GM19468 (cell line): ENCODE measurements around the gene PDGFRB.
"Not testable (repeated sequence)": the region's sequence is repeated elsewhere in the genome, so short reads cannot be mapped to it uniquely, and the experiment has no call there.

Experiments
- ATAC-seq: cut with Tn5 transposase; IDR thresholded peaks from one replicate; pipeline ENCODE4 v1.9.1; 2021; ENCODE audit warnings: mild to moderate bottlenecking, moderate library complexity, moderate number of reproducible peaks; ENCODE audit not compliant: unreplicated experiment; ENCODE audit errors: extremely low read depth

PDGFRB gene

DNA sequence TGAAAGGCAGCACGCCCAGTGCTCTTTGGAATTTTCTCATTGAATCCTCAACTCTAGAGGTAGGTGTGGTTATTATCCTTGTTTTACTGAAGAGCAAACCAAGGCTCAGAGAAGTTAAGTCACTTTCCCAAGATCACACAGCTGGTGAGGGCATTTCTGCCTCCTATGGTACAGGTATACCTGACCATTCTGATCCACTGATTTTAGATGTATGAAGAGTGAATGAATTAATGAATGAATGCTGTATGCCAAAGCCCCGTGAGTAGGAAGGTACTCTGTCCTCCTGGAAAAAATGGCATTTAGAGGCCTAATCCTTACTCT is 51.1 kb downstream of the PDGFRB start:
- no peak for ATAC-seq

DNA sequence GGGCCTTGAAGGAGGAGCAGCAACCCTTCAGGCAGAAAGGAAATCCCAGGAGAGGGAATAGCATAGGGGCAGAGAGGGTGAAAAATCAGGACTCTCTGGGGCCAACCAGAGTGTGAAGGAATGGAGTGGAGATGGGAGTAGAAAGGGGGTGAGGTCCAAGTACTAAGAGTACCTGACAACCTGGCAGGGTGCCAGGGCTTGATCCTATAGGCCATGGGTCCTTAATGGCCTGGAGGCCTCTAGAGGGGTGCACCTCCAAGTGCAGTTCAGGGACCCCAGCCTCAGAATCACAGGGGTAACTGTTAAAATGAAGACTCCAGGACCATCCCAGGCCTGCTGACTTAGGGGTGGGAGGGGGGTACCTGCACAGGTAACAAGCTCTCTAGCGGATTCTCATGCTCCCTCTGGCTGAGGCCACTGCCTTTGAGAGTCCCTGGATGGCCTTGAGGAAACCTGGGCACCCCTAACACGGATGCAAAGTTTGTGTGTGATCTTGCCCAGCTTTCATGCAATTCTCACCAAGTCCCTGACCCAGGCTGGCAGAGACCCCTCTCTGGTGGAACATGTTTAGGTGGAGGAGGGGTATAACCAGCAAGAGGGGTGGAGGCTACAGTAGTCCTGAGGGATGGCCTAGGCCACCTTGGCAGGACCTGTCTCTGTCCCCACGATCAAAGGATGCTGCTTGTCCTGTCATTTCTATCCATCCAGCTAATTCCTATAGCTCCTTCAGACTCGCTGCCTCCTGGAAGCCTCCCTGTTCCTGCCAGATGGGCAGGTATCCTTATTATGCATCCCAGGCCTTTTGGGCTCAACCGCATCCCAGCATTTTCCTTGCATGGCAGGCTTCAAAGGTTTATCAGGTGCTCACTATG is 51.7 kb downstream of the PDGFRB start:
- ATAC-seq, result no peak

DNA sequence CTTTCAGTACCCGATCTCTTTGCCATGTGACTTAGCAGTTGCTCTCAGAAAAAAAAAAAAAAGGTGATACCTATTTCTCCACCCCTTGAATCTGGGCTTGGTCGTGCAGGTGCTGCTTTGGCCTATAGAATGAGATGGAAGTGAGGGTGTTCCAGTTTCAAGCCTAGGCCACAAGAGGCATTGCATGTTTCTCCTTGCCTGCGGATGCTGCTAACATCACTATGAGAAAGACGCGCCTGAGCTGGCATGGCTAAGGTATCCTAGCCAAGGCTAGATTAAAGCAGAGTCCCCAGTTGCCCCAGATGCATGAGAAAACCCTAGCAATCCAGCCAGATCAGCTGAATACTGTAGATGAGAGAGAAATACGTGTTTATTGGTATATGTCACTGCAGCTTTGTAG is 54.6 kb downstream of the PDGFRB start:
- no peak for ATAC-seq

DNA sequence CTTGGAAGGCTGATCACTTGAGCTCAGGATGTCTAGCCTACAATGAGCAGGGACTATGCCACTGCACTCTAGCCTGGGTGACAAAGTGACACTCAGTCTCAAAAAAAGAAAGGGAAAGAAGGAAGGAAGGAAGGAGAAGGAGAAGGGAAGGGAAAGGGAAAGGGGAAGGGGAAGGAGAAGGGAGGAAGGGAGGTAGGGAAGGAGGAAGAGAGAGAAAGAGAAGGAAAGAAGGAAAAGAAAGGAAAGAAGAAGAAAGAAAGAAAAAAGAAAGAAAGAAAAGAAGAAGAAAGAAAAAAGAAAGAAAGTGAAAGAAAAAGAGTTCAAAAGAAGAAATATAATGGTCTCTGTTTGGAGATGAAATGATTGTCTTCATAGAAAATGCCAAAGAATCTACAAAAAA is 58.5 kb downstream of the PDGFRB start:
- ATAC-seq, result no peak

DNA sequence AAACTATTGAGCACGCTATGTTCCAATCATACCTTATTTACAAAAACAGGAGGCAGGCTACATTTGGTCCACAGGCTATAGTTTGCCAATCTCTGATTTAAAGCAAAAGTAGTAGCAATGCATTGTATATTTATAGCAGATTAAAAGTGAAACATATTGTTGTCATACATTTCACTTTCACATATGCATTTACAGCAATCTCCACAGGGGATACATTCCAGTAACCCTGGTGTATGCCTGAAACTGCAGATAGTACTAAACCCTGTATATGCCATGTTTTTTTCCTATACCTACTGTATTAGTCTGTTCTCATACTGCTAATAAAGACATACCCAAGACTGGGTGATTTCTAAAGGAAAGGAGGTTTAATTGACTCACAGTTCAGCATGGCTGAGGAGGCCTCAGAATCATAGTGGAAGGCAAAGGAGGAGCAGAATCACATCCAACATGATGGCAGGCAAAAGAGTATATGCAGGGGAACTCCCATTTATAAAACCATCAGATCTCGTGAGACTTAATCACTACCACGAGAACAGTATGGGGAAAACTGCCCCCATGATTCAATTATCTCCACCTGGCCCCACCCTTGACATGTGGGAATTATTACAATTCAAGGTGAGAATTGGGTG is 63.4 kb downstream of the PDGFRB start:
- no peak for ATAC-seq

DNA sequence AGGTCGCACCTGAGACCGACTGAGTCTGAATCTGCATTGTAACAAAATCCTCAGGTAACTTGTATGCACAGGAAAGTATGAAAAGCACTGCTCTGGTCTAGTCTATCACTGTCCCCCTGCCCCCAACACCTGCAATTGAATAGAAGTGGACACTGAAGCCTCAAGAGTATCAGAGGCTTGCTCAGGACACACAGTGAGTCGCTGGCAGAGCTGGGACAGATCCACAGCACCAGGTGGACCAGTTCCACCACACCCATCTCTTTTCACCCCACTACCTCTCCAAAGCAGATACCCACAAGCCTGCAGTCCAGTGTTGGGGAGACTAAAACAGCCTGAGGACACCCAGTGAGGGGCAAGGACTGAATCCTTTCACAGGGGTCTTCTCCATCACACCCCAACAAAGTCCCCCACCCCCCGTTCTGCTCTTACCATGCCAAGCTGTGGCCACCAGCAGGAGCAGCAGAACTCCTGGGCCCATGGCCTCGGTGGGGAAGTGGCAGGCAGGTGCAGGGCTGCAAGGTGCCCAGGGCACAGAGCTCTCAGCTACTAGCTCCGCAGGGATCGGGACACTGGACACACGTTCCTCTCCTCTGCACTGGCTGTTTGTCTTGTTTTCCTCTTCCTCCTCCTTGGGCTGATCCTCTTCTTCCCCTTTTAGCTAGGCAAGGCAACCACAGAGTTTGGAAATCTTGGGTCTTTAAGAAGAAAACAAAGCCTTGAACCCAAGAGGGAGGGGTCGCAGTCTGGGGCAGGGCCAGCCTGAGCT is 69.5 kb downstream of the PDGFRB start, which contains the start of gene CSF1R:
CSF1R (minus strand) TSS at position 605 of the 766 bp plus-strand sequence; CDS start at position 478, 127 bp downstream.
- ATAC-seq, result no peak

DNA sequence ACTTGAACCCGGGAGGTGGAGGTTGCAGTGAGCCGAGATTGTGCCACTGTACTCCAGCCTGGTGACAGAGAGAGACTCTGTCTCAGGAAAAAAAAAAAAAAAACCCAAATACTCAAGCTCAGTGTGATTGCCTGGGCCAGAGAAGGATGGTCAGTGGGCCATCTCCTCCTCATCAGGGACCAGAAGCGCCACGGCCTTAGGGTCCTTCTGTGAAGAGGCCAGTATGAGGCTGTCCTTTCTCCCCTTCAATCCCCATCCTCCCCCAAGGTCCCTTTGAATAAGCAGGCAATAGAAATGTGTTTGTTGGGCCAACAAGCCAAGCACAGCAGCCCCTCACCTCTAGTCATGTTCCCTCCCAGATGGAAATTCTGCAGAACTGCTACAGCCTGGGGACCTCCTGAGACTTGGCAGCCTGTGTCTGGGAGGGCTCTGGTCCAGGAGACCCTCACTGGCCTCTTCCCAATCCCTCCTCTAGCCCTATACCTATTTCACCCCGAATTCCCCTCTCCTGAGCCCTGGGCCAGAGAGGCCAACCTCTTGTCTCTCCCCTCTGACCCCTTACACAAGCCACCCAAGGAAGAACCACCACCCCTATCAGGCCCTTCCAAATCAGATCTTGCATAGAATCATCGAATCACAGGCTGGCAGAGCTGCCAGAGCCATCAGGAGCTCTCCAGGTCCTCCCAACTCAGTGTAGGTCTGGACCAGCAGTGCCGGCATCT is 70.3 kb downstream of the PDGFRB start:
- ATAC-seq, result no peak

DNA sequence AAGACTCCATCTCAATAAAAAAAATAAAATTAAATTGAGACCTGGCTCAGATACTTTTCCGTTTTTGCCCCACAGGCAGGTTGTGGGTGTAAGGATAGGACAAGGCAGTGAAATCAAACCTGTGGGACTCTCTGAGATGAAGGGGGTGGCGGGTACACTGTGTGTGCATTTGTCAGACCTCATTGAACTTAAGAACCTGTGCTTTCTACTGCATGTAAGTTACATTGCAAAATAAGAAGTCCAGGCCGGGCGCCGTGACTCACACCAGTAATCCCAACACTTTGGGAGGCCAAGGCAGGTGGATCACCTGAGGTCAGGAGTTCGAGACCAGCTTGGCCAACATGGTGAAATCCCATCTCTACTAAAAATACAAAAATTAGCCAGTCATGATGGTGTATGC is 70.9 kb downstream of the PDGFRB start:
- not testable (repeated sequence) for ATAC-seq

DNA sequence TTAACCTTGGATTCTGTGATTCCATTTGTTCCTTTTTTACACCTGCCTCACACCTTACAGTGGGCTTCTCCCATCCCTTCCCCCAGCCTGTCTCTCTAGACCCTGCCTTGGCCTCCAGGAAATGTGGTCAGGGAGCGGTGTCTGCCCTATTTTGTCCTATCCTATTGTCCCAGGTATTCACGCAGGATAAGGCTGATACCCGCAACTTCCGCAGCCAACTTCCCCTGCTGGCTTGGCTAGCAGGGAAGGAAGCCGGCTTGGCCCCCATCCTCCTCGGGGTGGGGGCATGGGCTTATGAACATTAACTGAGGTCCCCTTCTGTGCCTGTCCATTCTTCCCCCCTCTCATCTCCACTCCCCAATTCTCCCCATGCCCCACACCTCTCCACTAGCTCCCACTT is 72.8 kb downstream of the PDGFRB start:
- no peak for ATAC-seq

DNA sequence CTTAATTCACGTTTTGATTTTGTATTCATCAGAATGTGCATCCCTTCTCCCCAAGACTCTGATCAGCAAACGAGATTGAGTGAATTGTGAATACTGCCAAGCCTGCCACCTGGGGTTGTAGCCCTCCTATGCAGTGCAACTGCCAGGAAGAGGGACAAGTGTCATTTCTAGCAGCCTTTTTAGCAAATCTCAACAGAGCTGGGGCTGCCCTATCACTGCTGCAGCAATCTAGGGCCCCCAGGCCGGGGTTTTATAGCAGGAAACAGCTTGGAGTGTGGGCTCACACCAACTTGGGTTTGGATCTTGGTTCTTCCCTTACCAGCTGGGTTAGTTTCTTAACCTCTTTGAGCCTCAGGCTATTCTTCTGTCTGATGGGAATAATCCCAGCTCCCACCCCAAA is 73.3 kb downstream of the PDGFRB start:
- ATAC-seq, result no peak

DNA sequence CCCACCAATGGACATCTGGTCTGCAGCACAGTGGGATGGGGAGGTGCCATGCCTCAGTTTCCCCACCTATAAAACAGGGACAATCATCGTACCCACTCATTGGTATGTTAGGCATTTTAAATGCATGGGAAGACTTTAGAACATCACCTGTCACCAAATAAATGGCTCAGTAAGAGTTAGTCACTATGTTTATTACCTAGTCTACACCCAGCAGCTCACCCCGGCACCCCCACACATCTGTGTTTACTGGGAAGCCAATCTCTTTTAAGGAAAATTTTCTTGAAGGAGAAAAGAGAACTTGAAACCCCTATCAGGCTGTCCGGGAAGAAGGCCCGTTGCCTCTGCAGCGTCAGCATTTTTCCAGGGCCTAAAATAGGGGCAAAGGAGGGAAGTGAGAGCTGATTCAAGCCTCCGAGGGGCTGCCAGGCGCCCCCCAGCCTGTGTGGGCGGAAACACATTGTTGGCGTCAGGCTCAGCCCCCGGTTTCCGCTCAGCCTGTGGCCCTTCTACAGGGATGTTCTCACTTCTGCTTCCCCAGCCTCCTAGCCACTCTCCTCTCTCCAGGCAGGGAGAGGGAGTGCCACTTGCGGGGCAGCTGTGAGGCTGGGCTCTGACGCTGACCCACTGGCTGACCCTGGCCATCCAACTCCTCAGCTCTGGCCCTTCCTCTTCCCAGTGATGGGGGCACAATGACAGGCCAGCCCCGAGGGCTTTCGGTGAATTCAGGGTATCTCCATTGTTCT is 73.9 kb downstream of the PDGFRB start:
- ATAC-seq, result no peak

DNA sequence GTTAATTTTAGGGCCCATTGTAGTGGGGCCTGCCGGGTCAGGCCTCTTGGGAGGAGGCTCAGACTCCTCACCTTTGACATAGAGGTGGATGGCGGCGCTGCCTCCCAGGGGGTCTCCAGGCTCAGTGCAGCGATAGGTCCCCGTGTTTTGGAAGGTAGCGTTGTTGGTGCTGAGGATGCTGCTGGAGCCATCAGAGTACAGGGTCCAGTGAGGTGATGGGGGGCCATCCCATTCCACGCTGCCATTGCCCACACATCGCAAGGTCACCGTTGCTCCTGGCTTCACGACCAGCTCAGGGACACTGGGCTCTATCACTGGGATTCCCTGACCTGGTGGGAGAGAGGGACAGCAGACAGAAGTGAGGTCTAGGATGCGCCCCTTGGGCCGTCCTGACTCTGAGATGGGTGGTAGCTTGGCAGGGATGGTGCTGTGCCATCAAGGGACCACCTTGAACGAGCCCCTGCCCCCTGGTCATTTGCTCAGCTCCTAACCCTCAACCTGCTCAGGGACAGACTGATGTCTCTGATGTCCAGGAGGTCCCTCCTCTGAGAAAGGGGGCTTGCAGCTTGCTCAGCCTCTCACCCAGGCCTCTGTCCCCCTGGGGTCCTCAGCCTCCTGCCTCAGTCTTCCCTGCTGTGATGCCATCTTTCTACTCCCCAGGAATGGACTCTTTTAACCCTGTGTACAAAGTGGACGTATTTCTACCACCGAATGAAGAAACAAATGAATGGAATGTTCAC is 74.8 kb downstream of the PDGFRB start:
- no peak for ATAC-seq

DNA sequence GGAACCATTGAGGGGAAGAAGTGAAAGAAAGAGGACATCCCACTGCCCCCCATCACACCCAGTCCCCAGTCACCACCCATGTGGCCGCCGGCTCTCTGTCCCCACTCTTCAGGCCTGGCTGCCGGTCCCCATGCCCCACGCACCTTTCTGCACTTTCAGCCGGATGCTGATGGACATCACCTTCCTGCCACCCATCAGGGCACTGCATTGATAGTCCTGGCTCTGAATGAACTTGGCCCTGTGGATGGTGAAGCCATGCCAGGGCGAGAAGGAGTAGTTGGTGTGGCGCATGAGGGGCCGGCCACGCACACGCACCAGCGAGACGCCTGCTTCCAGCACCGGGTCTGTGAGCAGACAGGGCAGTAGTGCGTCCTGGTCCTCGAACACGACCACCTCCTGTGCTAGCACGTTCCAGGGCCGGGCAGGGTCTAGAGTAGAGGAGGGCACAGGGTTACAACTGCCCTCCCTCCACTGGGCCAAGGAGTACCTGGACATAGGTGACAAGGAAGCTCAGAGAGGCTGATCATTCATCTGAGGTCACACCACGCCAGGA is 75.7 kb downstream of the PDGFRB start:
- ATAC-seq, result no peak

DNA sequence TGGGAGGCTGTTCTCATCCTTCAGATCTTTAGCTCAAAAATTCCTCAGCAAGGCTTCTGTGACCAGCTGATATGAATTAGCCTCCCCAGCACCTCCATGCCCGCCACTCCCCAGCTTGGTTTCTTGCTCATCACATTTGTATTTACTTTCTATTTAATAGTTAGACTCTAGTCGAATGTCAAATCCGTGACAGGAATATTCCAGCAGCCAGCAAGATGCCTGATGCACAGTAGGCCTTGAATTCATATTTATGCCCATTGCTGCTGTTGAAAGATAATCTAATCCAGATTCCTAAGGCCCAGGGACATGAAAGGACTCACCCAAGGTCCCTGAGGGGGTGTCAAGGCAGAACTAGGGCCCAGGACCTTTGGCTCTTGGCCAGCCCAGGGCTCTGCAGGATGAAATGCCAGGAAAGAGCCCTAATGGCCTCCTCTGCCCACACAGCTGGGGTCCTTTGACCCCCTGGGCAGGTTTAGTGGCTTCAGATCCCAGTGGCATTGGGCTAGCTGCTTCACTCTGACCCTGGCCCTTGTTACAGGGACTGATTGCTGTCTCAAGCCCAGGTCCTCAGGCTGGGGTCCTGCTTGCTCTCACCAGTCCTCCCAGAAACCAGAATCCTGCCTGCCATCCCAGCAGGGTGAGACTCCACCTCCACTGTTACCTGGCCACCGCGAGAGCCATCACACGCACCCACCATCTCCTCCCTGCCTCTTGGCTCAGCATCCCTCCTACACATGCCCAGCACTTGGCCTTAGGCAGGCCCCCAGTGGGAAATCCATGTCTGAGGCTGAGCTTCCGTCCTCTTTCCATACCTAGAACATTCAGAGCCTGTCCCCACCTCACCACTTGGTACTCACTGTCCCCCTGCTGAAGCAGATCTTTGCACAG is 76.6 kb downstream of the PDGFRB start:
- no peak for ATAC-seq

DNA sequence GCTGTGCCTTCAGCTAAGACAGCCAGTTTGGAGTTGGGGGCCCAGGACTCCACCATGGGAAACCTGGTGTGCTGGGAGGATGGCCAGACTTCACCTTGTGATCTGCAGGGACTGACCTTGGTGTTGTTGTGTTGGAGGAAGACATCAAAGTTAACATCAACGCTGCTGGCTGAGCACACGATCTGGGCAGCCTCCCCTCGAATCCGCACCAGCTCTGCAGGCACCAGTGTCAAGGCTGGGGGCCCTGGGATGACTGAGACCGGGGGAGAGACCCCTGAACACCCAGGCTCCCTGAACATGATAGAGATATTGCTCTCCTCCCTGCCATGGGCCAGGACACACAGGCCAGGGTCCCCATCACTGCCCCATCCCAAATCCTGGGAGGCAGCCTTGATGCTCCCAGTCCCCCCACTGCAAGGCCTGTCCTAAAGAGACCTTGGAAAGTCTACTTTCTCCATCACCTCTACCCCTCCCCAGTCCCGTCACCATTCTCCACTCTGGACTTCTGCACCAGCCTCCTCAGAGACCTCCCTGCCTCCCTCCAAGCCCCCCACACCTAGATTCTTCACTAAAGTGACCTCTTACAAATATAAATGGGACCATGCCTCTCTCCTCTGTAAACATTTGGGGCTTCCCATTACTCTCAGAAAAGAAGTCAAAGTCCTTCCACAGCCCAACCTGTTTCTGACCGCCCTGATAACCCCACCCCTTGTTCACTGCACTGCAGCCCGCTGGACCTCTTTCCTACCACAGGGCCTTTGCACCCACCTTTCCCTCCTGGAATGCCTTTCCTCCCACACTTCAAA is 77.4 kb downstream of the PDGFRB start:
- ATAC-seq, result no peak

DNA sequence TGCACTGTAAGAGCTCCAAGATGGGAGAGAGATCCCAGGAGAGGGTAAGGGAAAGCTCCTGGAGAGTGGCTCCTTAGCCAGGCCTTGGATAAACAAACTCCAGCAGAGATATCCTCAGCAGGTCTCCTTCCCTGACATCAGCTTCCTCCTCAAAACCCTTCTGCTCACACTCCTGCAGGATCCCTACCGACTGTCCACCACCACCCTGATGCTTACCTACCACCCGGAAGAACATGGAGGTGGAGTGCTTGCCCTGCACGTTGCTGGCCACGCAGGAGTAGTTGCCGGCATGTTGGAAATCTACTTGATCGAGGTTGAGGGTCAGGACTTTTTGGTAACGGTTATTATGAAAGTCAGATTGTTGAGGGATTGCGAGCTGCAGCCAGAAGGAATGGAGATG is 78.6 kb downstream of the PDGFRB start:
- ATAC-seq, result no peak

DNA sequence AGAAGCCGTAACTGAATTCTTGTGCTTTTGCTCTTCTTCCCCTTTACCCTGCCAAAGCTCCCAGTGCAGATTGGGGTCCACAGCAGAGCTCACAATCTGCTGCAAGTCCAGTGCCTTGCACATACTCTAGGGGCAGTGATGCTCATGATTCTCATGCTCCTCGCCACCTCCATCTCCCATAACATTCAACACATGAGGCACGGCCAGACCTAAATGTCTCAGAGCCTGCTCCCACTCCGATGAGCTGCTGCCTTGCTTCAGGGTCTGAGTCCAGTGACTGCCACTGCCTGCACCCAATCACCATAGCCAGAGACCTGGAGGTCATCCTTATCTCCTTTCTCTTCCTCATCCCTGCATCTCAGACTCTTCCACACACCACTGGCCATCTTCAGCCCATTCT is 79.8 kb downstream of the PDGFRB start:
- ATAC-seq, result no peak
